Lung microvascular endothelial cell (primary cell): Measurements from ENCODE around the gene NKX1-1. TPM values are rescaled to one million over a fixed set of nuclear protein-coding genes. Genes with fewer than 3 reads are reported as not detected.

ENCODE experiments used
- DNase-seq, 2 donors: peaks; one replicate each; pipeline versions ENCODE4 v3.0.0 to v3.0.0-alpha.2; 2010; ENCODE audit warnings: low read depth in 2 of 2
- total RNA-seq: library from RNA; depleted of rRNA; stranded (reverse); fragments of >200 nt; gene quantifications from 2 replicates; pipeline ENCODE4 v1.2.1, GENCODE V29; 2014

The NKX1-1 gene
- total RNA-seq, 1 donor from 2014 or later = not detected

DNA sequence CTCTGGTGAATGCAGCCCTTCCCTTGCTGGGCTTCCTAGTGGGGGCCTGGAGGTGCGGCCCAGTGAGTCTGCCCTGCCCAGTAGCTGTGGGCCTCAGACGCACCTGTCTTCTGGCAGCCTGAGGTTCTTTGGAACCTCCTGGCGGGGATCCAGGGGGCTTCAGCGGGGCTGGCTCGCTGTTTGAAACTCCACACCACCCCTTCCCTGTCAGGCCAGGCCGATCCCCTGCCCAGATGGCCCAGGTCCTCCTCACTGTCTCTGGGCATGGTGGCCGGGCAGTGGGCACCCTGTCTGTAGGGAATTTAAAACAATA, 10.7 kb upstream of the NKX1-1 start:
- DNase-seq = no peak

GRCh38 chr4:1416051-1416947, 10.1 kb upstream of the NKX1-1 start:
- no peak for DNase-seq

DNA sequence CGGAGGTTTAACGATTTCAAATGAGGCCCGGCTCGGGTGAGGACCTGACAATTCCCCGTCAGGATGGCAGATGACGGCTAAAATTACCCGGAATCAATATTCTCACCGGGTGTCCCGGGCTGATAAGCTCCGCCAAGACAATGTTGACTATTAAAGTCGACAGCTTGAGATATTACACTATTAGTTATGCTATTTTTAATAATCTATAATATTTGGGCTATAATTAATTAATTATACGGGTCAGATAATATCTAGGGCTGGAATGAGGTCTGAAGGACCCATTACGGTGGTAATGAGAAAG, 9.4 kb upstream of the NKX1-1 start:
- no peak for DNase-seq

- DNase-seq = no peak
Measured at GRCh38 chr4:1414831-1415680, 8.8 kb upstream of the NKX1-1 start.

GRCh38 chr4:1413687-1414479, 7.6 kb upstream of the NKX1-1 start:
- no peak for DNase-seq

GRCh38 chr4:1413204-1413663, 7.0 kb upstream of the NKX1-1 start:
- no peak for DNase-seq

GRCh38 chr4:1412376-1413203, 6.3 kb upstream of the NKX1-1 start:
- DNase-seq = no peak

DNA sequence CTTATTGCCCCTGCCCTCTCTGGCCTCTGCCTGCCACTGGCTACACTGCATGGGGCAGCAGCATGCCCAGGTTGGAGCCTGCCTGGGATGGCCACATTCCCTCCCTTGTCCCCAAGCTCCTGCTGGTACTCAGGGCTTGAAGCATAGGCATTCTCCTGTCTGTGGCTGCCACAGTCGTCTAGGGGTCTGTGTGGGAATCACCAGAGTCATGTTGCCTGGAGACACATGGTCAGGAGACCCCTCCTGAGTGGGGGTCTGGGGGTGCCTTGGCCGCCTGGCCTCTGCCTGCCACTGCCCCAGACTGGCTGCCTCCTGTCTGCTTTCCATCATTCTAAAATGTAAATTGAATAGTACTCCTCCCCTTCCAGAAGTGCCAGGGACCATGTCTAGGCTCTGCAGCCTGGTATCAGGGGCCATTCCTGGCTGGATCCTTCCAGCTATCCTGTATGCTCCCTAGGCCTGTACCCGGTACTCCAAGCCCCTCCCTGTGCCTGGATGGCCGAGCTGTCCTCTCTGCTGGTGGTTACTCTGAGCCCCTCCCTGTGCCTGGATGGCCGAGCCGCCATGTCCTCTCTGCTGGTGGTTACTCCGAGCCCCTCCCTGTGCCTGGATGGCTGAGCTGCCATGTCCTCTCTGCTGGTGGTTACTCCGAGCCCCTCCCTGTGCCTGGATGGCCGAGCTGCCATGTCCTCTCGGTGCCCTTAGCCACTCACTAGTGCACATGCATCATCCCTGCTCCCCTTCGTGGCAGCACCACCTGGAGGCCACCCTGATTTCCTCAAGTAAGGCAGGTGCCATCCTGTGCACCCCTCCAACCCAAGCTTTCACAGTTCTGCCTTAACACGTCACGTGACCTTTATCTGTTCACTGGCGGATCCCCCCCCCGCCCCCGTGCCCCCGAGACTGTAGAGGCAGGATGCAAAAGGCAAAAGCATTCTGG, 5.5 kb upstream of the NKX1-1 start:
- no peak for DNase-seq

DNA sequence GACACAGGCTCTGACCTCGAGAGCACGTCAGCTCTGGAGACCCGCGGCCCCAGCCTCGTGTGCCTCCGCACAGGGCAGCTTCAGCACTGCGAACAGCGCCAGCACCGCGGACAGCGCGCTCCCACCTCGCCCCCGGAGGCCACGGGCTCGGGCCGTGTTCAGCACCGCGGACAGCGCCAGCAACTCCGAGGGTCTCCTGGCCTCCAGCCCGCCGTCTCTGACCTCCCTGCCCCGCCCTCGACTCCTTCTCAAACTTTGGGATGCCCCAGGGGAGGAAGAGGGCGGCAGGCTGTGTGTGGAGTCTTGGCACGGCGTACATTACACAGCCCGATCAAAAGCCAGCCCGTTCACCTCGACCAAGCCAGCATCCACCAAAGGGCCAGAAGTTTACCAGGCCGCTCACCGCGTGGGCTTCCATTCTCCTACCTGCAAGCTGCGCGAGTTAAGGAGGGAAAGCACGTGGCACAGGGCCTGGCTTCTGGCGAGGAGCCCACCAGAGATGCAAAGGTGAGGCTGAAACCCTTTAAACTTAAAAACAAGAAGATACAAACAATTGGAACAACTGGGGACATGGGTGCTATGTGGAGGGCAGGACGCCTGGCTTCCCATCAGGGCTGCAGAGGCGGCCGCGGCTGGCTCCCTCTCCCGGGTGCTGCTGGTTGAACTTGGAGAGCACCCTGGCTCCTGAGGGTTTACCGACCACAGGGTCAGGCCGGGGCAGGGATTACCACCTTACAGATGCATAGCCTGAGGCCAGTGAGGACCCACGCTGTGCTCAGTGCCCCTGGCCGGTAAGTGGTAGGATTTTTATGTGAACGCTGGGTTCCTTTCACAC, 4.5 kb upstream of the NKX1-1 start:
- peak; percentile 59 to 75 for DNase-seq

DNA sequence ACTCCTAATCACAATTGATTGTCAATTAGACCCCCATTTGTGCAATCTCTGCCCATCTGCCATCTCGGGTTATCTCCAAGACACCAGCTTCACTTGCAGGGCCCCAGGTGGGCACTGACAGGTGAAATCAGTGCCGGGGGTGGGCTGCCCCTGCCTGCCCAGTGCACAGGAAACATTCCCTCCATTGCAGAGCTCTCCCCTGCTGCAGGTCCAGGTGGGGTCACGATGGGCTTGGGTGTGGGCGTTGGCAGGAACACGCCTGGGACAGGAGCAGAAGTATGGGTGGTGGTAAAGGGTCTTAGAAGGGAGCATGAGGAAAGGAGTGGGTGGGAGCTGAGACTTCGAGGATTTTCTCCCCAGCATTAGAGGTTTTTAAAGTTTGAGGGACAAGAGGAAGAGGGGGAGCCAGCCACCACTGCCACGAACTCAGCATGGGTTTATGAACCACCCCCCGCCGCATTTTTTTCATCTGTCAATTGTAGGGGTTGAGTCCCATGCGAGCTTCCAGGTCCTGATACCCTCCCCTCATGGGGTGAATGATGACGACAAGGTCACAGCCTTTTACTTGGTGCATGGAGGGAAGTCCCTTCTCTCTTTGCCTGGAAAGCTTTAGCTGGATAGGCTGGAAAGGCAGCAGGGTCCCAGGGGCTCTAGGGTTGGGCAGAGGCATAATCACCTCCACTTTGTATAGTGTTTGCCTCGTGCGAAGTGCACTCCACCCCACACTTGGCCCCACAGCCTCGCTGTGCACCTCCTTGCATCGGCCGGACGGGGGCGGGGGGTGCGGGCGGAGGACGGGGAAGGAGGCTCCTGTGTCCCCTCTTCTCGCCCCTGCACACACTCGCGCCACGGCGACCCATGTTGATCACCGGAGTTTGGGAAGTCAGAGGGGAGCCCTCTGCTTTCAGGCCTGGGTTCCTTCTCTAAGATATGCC, 3.5 kb upstream of the NKX1-1 start:
- no peak for DNase-seq

DNA sequence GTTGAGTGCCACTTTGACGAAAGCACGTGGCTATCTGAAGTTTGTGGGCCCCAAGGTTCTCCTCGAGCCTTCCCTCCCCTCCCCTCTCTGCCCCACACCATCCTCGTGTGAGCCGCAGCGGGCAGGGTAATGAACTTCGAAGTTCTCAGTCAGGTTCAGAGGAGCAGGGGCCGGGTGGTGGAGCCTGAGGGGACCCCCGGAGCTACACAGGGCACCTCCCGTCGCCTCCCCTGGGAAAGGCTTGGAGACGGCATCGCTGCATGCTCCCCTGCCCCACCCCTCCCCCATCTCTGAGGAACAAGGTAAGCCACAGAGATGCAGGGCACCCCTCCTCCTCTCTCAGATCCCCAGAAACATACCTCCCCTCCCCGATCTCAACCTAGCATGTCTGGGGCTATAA, 2.8 kb upstream of the NKX1-1 start:
- DNase-seq = no peak

DNA sequence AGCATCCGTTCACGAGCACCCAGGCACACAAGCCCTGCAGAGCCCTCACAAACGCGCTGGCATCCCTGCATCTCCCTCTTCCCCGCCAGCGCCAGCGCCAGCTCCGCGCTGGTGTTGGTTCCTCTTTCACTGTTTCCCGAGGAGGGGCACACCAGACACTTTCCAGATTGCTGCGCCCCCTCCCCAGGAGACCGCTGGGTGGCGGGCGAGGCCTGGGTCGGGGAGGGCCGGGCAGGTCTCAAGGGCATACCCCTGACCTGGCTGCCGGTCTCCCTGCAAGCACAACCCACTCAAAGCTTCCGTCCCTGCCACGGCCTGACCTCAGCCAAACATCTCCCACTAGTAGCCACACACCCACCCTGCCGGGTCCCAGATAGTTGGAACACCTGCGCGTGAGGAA, 2.2 kb upstream of the NKX1-1 start:
- DNase-seq = no peak

GRCh38 chr4:1407657-1408333, 1.6 kb upstream of the NKX1-1 start:
- no peak for DNase-seq

DNA sequence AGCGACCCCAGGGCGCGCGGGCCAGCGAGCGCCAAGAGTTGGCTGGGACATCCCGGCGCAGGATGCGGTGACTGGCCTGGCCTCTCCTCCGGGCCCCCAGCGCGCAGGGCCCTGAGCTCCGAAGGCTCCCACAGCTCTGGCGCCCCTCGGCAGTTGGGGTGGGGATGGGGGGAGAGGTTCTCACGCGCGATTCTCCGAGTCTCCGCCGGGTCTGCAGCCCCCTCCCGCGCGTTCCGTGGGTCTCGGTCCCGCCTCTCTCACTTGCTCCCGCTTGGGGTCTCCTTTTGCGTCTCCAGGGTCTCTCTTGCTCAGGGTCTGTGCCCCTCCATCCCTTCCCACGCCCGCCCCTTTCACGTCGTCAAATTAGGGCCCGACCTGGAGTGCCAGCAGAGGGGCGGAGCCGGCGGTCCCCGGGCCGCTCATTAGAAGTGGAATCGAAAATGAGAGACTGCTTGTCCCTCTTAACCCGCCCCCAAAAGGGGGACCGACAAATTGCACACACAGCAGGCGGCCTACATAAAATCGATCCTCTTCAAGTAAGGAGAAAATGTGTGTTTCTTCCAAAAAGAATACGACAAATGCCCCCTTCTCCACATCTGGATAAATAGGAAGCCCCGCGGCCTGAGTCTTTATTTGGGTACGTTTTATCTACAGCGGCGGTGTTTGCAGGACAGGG, 877 bp upstream of the NKX1-1 start:
- no peak for DNase-seq

GRCh38 chr4:1405636-1406393, 427 bp downstream of the NKX1-1 start:
- no peak for DNase-seq

GRCh38 chr4:1405254-1405635, 997 bp downstream of the NKX1-1 start:
- no peak for DNase-seq
